Stimulated activated memory B cell treated with anti-CD40 and anti-IgM and Interleukin-4, amounts not matched to agents 10 μg/mL and 1 μg/mL and 100 μg/mL, for 72 hours (primary cell): ENCODE measurements around the gene EXD1.
"Not testable (repeated sequence)": the region's sequence is repeated elsewhere in the genome, so short reads cannot be mapped to it uniquely, and the experiment has no call there.

Experiments
- ATAC-seq: fragments of 150-1000 bp; cut with Tn5 transposase; 2 replicates; pipeline ENCODE4 v1.10.0; 2021
- H3K27ac Mint-ChIP-seq: one replicate; pipeline ENCODE4 v1.8.0; 2022; ENCODE audit warnings: mild to moderate bottlenecking, mixed read lengths
- H3K27me3 Mint-ChIP-seq: one replicate; pipeline ENCODE4 v1.8.0; 2022; ENCODE audit warnings: mixed read lengths
- H3K36me3 Mint-ChIP-seq: one replicate; pipeline ENCODE4 v1.8.0; 2022; ENCODE audit warnings: mixed read lengths
- H3K4me1 Mint-ChIP-seq: one replicate; pipeline ENCODE4 v1.8.0; 2022; ENCODE audit warnings: mixed read lengths
- H3K4me3 Mint-ChIP-seq: one replicate; pipeline ENCODE4 v1.8.0; 2022; ENCODE audit warnings: mild to moderate bottlenecking, moderate library complexity, mixed read lengths
- H3K9me3 Mint-ChIP-seq: one replicate; pipeline ENCODE4 v1.8.0; 2022; ENCODE audit warnings: mixed read lengths

EXD1 gene

DNA sequence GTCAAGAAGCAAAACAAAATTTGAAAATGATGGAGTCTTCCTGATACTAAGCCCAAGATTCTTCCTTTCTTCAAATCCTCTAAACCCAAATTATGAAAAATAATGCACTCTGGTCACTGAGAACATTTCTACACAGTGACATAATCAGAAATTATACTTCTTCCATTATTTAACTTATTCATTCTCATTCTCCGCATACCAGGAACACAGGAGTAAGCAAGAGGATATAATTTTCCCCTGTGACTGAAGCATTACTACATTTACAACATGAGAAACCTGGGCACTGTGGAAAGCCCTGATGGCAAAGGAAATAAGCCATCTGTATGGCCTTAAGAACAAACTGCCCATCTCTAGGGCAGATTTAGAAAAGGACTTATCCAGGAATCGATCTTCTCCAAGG lies 47.0 kb downstream of the EXD1 start:
- Mint-ChIP-seq H3K9me3 (no peaks in the 10 kb centered on the region), H3K4me3 (no peak overlapping the region), H3K4me1 (peaks cover 5% of the 10 kb centered on the region), H3K27me3 (no peaks in the 10 kb centered on the region), H3K27ac (no peak overlapping the region), H3K36me3 (no peaks in the 10 kb centered on the region)
- ATAC-seq = no peak

DNA sequence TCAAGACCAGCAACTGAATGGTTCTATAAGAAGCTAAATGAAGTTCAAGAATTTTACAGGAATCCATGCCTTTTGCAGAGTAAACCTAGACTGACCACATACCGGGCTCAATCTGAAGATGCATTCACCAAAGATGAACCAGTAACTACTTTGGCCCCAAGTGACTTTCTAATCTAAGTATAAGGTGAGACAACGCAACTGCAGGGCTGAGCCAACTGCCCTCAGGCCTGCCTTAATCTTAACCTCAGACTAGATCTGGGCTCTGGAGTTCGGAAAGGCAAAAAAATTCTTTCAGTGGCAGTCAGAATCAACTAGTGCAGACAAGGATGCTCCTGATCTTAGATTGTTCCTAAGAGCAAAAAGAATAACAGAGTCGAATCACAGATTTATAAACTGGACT lies 48.3 kb downstream of the EXD1 start:
- Mint-ChIP-seq H3K9me3 (no peaks in the 10 kb centered on the region), H3K4me1 (peaks cover 5% of the 10 kb centered on the region), H3K27ac (no peak overlapping the region), H3K4me3 (no peak overlapping the region), H3K36me3 (no peaks in the 10 kb centered on the region), H3K27me3 (no peaks in the 10 kb centered on the region)
- no peak for ATAC-seq

DNA sequence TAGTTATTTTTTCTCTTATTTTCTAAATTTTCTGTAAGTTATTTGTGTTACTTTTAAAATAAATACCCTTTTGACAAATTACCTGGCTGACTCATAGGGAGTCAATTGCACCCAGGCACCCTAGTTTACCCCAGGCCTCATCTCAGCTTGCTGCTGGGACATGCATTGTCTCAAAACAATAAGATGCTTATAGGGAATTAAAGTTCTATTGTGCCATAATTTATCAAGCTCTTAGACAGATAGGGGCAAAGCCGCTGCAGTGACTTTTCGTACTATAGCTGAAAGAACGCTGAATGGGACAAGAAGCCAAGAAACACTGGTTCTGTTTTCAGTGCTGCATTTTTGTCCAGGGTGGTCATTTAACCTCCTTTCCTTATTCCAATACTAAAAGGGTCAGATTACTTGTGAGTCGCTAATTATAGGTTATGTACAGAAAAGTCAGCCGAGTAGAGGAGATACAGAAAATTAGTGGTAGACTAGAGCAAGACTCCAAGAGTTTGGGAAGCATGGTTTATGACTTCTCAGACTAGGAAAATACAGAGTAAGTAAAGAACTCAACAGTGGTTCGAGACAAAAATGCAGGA lies 50.3 kb downstream of the EXD1 start:
- H3K4me3 Mint-ChIP-seq = no peak overlapping the region
- H3K4me1 Mint-ChIP-seq = peaks cover 5% of the 10 kb centered on the region
- no peak overlapping the region for H3K27ac Mint-ChIP-seq
- H3K36me3 Mint-ChIP-seq = no peaks in the 10 kb centered on the region
- no peaks in the 10 kb centered on the region for H3K9me3 Mint-ChIP-seq
- no peak for ATAC-seq
- H3K27me3 Mint-ChIP-seq = no peaks in the 10 kb centered on the region

DNA sequence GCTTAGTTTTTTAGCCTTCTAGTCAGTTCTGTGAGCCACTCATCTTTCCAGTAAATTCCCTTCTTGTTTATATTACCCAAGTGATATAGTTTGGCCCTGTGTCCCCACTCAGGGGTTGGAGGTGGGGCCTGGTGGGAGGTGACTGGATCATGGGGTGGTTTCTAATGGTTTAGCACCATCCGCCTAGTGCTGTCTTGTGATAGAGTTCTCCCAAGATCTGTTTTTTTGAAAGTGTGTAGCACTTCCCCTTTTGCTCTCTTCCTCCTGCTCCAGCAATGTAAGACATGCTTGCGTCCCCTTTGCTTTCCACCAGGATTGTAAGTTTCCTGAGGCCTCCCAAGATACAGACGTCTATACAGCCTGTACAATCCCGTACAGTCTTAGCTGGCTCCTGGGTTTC lies 60.8 kb downstream of the EXD1 start:
- no peak for ATAC-seq
- Mint-ChIP-seq H3K9me3 (no peaks in the 10 kb centered on the region), H3K4me3 (no peak overlapping the region), H3K4me1 (peaks cover 11% of the 10 kb centered on the region), H3K27me3 (no peaks in the 10 kb centered on the region), H3K27ac (no peak overlapping the region), H3K36me3 (no peaks in the 10 kb centered on the region)

DNA sequence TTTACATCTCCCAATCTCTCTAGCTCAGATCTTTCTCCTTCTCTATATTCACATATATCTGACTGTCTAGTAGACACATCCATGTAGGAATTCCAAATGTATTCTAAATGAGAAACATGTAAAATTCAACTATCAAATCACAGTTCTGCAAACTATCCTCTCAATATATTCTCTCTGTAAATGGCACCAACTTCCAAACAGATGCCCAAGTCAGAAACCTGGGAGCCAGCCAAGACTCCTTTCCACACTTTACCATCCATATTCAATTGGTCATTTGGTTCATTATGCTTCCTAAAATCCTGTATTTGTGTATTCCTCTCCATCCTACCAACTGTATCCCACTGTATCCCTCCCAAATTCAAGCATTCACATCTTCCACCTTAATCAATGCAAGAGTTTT lies 61.5 kb downstream of the EXD1 start:
- no peak overlapping the region for H3K27ac Mint-ChIP-seq
- peaks cover 11% of the 10 kb centered on the region for H3K4me1 Mint-ChIP-seq
- no peak for ATAC-seq
- H3K9me3 Mint-ChIP-seq = no peaks in the 10 kb centered on the region
- no peaks in the 10 kb centered on the region for H3K27me3 Mint-ChIP-seq
- H3K36me3 Mint-ChIP-seq = no peaks in the 10 kb centered on the region
- no peak overlapping the region for H3K4me3 Mint-ChIP-seq

DNA sequence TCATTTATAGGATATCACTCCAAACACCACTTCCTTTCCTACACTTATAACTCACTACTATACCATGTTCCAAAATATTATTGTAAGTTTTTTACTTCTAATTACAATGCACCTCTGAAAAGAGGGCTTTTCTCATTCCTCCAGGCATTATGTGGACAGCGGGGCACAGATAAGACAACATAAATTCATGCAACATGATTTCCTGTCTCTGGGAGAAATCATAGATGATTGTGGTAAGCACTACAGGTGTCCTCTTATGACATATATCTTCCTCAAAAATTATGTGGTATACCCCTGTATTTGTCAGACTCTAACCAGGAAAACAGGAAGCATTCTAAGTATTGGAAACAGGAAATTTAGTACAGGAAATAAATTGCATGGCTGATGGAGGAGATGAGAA lies 68.8 kb downstream of the EXD1 start:
- H3K27ac Mint-ChIP-seq = no peak overlapping the region
- H3K9me3 Mint-ChIP-seq = no peaks in the 10 kb centered on the region
- H3K4me1 Mint-ChIP-seq = peaks cover 6% of the 10 kb centered on the region
- no peaks in the 10 kb centered on the region for H3K36me3 Mint-ChIP-seq
- ATAC-seq = no peak
- H3K4me3 Mint-ChIP-seq = no peak overlapping the region
- peaks cover 11% of the 10 kb centered on the region for H3K27me3 Mint-ChIP-seq

DNA sequence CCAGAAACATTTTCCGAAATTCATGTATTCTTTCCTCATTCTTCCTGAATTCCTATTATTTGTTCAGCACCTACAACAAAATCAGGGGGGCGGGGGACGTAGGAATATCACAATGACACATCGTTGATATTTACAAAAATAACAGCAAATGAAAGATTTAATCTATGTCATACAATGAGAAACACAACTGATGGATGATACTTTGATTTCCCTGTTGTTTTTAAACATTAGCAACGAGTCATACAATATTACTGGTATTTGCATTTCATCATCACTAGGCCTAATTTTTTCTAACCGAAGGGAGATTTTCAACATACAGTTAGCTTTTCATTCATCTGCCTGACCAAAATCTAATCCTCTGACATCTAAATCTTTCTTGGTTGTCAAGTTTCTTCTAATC lies 69.2 kb downstream of the EXD1 start:
- Mint-ChIP-seq H3K4me3 (no peak overlapping the region), H3K27ac (no peak overlapping the region), H3K9me3 (no peaks in the 10 kb centered on the region), H3K36me3 (no peaks in the 10 kb centered on the region), H3K4me1 (peaks cover 6% of the 10 kb centered on the region), H3K27me3 (peaks cover 11% of the 10 kb centered on the region)
- ATAC-seq = no peak

DNA sequence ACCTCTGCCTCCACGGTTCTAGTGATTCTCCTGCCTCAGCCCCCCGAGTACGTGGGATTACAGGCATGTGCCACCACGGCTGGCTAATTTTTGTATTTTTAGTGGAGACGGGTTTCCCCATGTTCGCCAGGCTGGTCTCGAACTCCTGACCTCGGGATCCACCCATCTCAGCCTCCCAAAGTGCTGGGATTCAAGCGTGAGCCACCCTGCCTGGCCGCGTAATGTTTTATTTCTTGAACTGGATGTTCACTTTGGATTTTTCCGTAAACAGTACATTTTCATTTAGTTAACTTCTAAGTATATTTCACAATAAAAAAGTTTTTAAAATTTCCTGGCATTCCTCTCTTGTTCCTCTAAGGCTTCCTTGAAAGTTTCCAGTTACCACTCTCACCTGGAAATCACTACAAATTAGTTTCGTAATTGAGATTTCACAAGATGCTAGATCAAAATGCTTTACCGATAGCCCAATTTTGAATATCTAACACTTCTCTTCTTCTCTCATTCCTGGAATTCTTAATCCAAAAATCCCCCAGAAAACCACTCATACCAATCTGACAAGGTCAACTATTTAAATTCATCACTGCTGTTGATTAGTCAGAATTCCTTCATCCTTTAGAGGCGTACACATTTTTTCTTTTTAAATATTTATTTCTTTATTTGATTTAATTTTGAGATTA lies 69.8 kb downstream of the EXD1 start:
- Mint-ChIP-seq H3K27ac (no peak overlapping the region), H3K4me3 (no peak overlapping the region), H3K27me3 (peaks cover 11% of the 10 kb centered on the region), H3K36me3 (no peaks in the 10 kb centered on the region), H3K9me3 (no peaks in the 10 kb centered on the region), H3K4me1 (peaks cover 6% of the 10 kb centered on the region)
- ATAC-seq = no peak

DNA sequence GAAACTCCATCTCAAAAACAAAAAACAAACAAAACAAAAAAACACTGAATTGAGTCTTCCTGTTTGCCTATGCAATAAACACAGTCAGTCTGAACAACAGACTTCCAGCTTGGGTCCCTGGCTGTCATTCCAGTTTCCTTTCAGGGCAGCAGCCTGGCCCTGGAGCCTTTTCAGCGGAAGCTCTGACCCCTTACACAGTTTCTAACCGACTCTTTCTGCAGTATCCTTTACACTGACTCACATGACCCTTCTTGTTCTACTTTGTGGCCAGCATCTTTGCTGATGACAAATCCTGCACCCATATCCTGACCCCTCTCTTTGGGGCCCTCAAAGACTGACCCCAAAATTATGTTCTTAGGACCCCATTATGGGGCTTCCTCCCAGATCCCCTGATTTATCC lies 76.1 kb downstream of the EXD1 start:
- ATAC-seq = no peak
- peaks cover 16% of the 10 kb centered on the region for H3K27me3 Mint-ChIP-seq
- H3K4me1 Mint-ChIP-seq = no peaks in the 10 kb centered on the region
- no peaks in the 10 kb centered on the region for H3K9me3 Mint-ChIP-seq
- H3K36me3 Mint-ChIP-seq = no peaks in the 10 kb centered on the region
- no peak overlapping the region for H3K27ac Mint-ChIP-seq
- H3K4me3 Mint-ChIP-seq = no peak overlapping the region

DNA sequence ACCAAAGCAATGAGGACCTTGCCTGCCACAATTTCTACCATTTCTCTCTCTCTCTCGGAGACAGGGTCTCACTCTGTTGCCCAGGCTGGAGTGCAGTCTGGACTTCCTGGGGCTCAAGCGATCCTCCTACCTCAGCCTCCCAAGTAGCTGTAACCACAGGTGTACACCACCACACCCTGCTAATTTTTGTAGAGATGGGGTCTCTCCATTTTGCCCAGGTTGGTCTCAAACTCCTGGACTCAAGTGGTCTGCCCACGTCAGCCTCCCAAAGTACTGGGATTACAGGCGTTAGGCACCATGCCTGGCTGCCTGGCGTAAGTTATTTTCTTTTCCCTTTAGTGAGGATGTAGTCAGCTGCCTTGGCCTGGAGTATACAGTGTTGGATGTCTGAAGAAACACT lies 76.8 kb downstream of the EXD1 start:
- no peak for ATAC-seq
- H3K4me3 Mint-ChIP-seq = no peak overlapping the region
- peaks cover 16% of the 10 kb centered on the region for H3K27me3 Mint-ChIP-seq
- H3K36me3 Mint-ChIP-seq = no peaks in the 10 kb centered on the region
- H3K4me1 Mint-ChIP-seq = no peaks in the 10 kb centered on the region
- no peaks in the 10 kb centered on the region for H3K9me3 Mint-ChIP-seq
- no peak overlapping the region for H3K27ac Mint-ChIP-seq

DNA sequence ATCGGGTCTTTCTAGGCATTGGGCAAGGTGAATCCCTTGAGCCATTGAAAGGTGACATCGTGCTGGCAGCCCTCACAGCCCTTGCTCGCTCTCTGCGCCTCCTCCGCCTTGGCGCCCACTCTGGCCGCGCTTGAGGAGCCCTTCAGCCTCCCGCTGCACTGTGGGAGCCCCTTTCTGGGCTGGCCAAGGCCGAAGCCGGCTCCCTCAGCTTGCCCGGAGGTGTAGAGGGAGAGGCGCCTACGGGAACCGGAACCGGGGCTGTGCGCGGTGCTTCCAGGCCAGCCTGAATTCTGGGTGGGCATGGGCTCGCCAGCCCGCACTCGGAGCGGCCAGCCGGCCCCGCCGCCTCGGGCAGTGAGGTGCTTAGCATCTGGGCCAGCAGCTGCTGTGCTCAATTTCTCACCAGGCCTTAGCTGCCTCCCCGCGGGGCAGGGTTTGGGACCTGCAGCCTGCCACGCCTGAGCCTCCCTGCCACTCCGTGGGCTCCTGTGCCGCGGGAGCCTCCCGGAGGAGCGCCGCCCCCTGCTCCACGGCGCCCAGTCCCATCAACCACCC lies 79.0 kb downstream of the EXD1 start:
- Mint-ChIP-seq H3K4me1 (no peaks in the 10 kb centered on the region), H3K27ac (no peak overlapping the region), H3K4me3 (no peak overlapping the region), H3K27me3 (peaks cover 16% of the 10 kb centered on the region), H3K36me3 (no peaks in the 10 kb centered on the region), H3K9me3 (no peaks in the 10 kb centered on the region)
- no peak for ATAC-seq

DNA sequence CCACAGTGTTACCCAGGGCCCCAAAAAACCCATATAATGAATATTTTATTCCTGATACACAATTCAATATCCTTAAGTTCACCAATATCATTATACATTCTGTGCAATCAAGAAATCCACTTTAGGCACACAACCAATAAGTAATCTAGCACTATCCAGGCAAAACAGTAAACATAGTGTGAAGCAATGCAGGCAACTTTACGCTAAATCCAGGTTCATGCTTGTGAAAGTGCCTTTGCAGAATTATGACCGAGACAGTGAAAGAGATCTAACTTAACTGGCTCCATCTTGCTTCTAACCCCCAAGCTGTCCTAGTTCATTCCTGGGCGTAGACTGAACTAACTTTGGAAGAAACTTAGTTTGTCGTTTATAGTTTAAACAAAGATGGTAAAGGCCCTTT lies 80.3 kb downstream of the EXD1 start:
- no peaks in the 10 kb centered on the region for H3K4me1 Mint-ChIP-seq
- H3K27me3 Mint-ChIP-seq = peaks cover 16% of the 10 kb centered on the region
- H3K36me3 Mint-ChIP-seq = no peaks in the 10 kb centered on the region
- H3K4me3 Mint-ChIP-seq = no peak overlapping the region
- ATAC-seq = no peak
- H3K27ac Mint-ChIP-seq = no peak overlapping the region
- H3K9me3 Mint-ChIP-seq = no peaks in the 10 kb centered on the region

DNA sequence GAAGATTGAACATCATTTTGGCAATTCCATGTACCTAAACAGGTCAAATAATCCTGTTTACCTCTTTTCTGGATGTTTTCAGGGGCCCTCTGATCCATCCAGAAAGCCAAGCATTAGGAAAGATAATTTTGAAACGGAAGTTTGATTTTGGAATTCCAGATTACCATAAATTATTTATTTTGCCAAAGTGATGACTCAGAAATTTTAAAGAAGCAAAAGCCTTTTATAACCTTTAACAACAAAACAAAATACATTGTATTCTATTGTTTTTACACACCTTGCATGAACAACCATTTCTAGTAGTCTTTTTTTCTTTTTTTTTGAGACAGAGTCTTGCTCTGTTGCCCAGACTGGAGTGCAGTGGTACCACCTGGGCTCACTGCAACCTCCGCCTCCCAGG lies 82.5 kb downstream of the EXD1 start:
- no peak for ATAC-seq
- Mint-ChIP-seq H3K27ac (no peak overlapping the region), H3K9me3 (no peaks in the 10 kb centered on the region), H3K4me3 (no peak overlapping the region), H3K27me3 (no peaks in the 10 kb centered on the region), H3K4me1 (no peaks in the 10 kb centered on the region), H3K36me3 (no peaks in the 10 kb centered on the region)

DNA sequence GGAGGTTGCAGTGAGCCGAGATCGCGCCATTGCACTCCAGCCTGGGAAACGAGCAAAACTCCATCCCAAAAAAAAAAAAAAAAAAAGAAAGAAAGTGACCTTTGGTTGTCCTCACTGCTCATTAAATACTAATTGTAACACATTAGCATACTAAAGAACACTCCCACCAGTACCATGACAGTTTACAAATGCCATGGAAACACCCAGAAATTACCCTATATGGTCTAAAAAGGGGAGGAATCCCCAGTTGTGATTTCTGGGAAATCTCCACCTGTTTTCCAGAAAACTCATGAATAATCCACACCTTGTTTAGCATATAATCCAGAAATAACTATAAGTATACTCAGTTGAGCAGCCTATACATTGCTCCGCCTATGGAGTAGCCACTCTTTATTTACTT lies 90.9 kb downstream of the EXD1 start:
- Mint-ChIP-seq H3K27ac (no peak overlapping the region), H3K4me1 (no peaks in the 10 kb centered on the region), H3K27me3 (no peaks in the 10 kb centered on the region), H3K4me3 (no peak overlapping the region), H3K36me3 (no peaks in the 10 kb centered on the region), H3K9me3 (no peaks in the 10 kb centered on the region)
- ATAC-seq = no peak

DNA sequence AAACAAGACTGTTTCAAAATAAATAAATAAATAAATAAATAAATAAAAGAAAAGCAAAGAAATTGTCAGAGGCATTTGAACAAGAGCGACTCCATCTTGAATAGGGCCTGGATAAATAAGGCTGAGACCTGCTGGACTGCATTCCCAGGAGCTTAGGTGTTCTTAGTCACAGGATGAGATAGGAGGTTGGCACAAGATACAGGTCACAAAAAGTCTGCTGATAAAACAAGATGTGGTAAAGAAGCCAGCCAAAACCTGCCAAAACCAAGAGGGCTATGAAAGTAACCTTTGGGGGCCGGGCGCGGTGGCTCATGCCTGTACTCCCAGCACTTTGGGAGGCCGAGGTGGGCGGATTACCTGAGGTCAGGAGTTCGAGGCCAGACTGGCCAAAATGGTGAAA lies 91.4 kb downstream of the EXD1 start:
- not testable (repeated sequence) for H3K4me3 Mint-ChIP-seq, H3K4me1 Mint-ChIP-seq, ATAC-seq, H3K36me3 Mint-ChIP-seq, H3K27ac Mint-ChIP-seq, H3K27me3 Mint-ChIP-seq, H3K9me3 Mint-ChIP-seq

DNA sequence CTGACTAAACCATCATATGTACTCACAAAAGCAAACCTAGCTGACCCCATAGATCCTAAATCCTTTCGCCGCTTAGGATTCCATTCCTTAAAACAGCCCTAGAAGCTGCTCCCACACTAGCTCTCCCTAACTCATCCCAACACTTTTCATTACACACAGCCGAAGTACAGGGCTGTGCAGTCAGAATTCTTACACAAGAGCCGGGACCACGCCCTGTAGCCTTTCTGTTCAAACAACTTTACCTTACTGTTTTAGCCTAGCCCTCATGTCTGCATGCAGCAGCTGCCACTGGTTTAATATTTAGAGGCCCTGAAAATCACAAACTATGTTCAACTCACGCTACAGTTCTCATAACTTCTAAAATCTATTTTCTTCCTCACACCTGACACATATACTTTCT lies 95.0 kb downstream of the EXD1 start:
- not testable (repeated sequence) for H3K36me3 Mint-ChIP-seq, H3K27ac Mint-ChIP-seq, ATAC-seq, H3K4me3 Mint-ChIP-seq, H3K9me3 Mint-ChIP-seq, H3K4me1 Mint-ChIP-seq
- H3K27me3 Mint-ChIP-seq = peaks cover 17% of the 10 kb centered on the region
